ENCODE results near the gene CCDC43.

GRCh38 chr17:44651228-44651627 is 38.3 kb downstream of the CCDC43 start:
- TF ChIP-seq, protein P1, sequence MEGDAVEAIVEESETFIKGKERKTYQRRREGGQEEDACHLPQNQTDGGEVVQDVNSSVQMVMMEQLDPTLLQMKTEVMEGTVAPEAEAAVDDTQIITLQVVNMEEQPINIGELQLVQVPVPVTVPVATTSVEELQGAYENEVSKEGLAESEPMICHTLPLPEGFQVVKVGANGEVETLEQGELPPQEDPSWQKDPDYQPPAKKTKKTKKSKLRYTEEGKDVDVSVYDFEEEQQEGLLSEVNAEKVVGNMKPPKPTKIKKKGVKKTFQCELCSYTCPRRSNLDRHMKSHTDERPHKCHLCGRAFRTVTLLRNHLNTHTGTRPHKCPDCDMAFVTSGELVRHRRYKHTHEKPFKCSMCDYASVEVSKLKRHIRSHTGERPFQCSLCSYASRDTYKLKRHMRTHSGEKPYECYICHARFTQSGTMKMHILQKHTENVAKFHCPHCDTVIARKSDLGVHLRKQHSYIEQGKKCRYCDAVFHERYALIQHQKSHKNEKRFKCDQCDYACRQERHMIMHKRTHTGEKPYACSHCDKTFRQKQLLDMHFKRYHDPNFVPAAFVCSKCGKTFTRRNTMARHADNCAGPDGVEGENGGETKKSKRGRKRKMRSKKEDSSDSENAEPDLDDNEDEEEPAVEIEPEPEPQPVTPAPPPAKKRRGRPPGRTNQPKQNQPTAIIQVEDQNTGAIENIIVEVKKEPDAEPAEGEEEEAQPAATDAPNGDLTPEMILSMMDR (conservative IDR thresholded peaks at IDR 0.05 in 1 of 2, IDR thresholded peaks at IDR 0.05 in 1 of 2; ENCODE audit: extremely low read depth in 1 of 2, insufficient read depth in 1 of 2, low read depth in 1 of 2, low read length in 2 of 2), result no peak
- no peak for TF ChIP-seq EZH2 (IDR thresholded peaks at IDR 0.05; ENCODE audit: borderline replicate concordance, low read length)

Data from mammary epithelial cell (primary cell).